Measurements from ENCODE around the gene MGAT4A.
"Not testable (repeated sequence)": the region's sequence is repeated elsewhere in the genome, so short reads cannot be mapped to it uniquely, and the experiment has no call there.

Gene MGAT4A

GRCh38 chr2:98607741-98608115, 123.2 kb downstream of the MGAT4A start:
- peaks cover 61% of the 10 kb centered on the region for H3K4me1 Mint-ChIP-seq
- no peaks in the 10 kb centered on the region for H3K9me3 Mint-ChIP-seq
- DNase-seq (no peak), ATAC-seq (peak; percentile 8)
- H3K4me3 Mint-ChIP-seq, result peak overlapping the region; percentile 89 to 92
- peak overlapping the region; percentile 98 for H3K27ac Mint-ChIP-seq
- H3K27me3 Mint-ChIP-seq, result no peaks in the 10 kb centered on the region

GRCh38 chr2:98607104-98607503, 123.8 kb downstream of the MGAT4A start:
- peaks cover 61% of the 10 kb centered on the region for H3K4me1 Mint-ChIP-seq
- H3K9me3 Mint-ChIP-seq, result no peaks in the 10 kb centered on the region
- no peaks in the 10 kb centered on the region for H3K27me3 Mint-ChIP-seq
- H3K4me3 Mint-ChIP-seq, result peak overlapping the region; percentile 89 to 92
- DNase-seq (no peak), ATAC-seq (no peak)
- H3K27ac Mint-ChIP-seq, result peak overlapping the region; percentile 68 to 98

- DNase-seq (no peak), ATAC-seq (no peak)
- peak overlapping the region; percentile 89 to 92 for H3K4me3 Mint-ChIP-seq
- peak overlapping the region in 1 of 2 donors; percentile 82 for H3K27ac Mint-ChIP-seq
- no peaks in the 10 kb centered on the region for H3K9me3 Mint-ChIP-seq
- H3K4me1 Mint-ChIP-seq, result peaks cover 61% of the 10 kb centered on the region
- H3K27me3 Mint-ChIP-seq, result no peaks in the 10 kb centered on the region
Measured at GRCh38 chr2:98606431-98606830, 124.5 kb downstream of the MGAT4A start.

- Mint-ChIP-seq H3K27me3 (no peaks in the 10 kb centered on the region), H3K4me1 (peaks cover 48% of the 10 kb centered on the region), H3K27ac (peak overlapping the region in 1 of 2 donors; percentile 56), H3K4me3 (no peak overlapping the region), H3K9me3 (no peaks in the 10 kb centered on the region)
- ATAC-seq, result no peak
- no peak for DNase-seq
Measured at GRCh38 chr2:98605076-98605475, 125.9 kb downstream of the MGAT4A start.

- ATAC-seq, result no peak
- Mint-ChIP-seq H3K9me3 (no peaks in the 10 kb centered on the region), H3K27ac (peak overlapping the region in 1 of 2 donors; percentile 56), H3K27me3 (no peaks in the 10 kb centered on the region), H3K4me1 (peaks cover 43% of the 10 kb centered on the region), H3K4me3 (no peak overlapping the region)
- no peak for DNase-seq
Measured at GRCh38 chr2:98604547-98604946, 126.4 kb downstream of the MGAT4A start.

GRCh38 chr2:98601532-98602132, 129.3 kb downstream of the MGAT4A start:
- H3K4me3 Mint-ChIP-seq, result no peak overlapping the region
- no peak overlapping the region for H3K27ac Mint-ChIP-seq
- H3K27me3 Mint-ChIP-seq, result no peaks in the 10 kb centered on the region
- H3K4me1 Mint-ChIP-seq, result peaks cover 29% of the 10 kb centered on the region
- no peaks in the 10 kb centered on the region for H3K9me3 Mint-ChIP-seq
- DNase-seq, result peak; percentile 25 to 27
- peak; percentile 82 for ATAC-seq

- Mint-ChIP-seq H3K9me3 (peaks cover 2 to 3% of the 10 kb centered on the region in 2 donors), H3K4me3 (no peak overlapping the region), H3K27ac (peak overlapping the region in 1 of 2 donors; percentile 72), H3K4me1 (peaks cover 5% of the 10 kb centered on the region), H3K27me3 (no peaks in the 10 kb centered on the region)
- no peak for DNase-seq
- ATAC-seq, result no peak
Measured at GRCh38 chr2:98598781-98599428, 132.0 kb downstream of the MGAT4A start.

- H3K9me3 Mint-ChIP-seq, result peaks cover 9 to 11% of the 10 kb centered on the region in 2 donors
Measured at GRCh38 chr2:98594665-98595064, 136.3 kb downstream of the MGAT4A start.

GRCh38 chr2:98592565-98592964, 138.4 kb downstream of the MGAT4A start:
- Mint-ChIP-seq H3K27me3 (no peaks in the 10 kb centered on the region), H3K4me3 (no peak overlapping the region), H3K4me1 (peaks cover 10% of the 10 kb centered on the region), H3K27ac (peak overlapping the region in 1 of 2 donors; percentile 36), H3K9me3 (peaks cover 9 to 11% of the 10 kb centered on the region in 2 donors)
- DNase-seq (no peak), ATAC-seq (no peak)

More at GRCh38 chr2:98594665-98595064, 136.3 kb downstream of the MGAT4A start:
- DNase-seq, H3K27ac Mint-ChIP-seq, H3K4me1 Mint-ChIP-seq, H3K27me3 Mint-ChIP-seq, H3K4me3 Mint-ChIP-seq, ATAC-seq: not testable (repeated sequence)

GRCh38 chr2:98589489-98589888, 141.4 kb downstream of the MGAT4A start:
- ATAC-seq (no peak), DNase-seq (no peak)
- Mint-ChIP-seq H3K27ac (peak overlapping the region in 1 of 2 donors; percentile 66), H3K27me3 (no peaks in the 10 kb centered on the region), H3K9me3 (peaks cover 9 to 11% of the 10 kb centered on the region in 2 donors), H3K4me1 (peaks cover 10% of the 10 kb centered on the region), H3K4me3 (no peak overlapping the region)

- H3K4me3 Mint-ChIP-seq, result no peak overlapping the region
- H3K4me1 Mint-ChIP-seq, result peaks cover 10% of the 10 kb centered on the region
- no peak for DNase-seq
- peaks cover 7 to 9% of the 10 kb centered on the region in 2 donors for H3K9me3 Mint-ChIP-seq
- no peaks in the 10 kb centered on the region for H3K27me3 Mint-ChIP-seq
- ATAC-seq, result no peak
- H3K27ac Mint-ChIP-seq, result peak overlapping the region in 1 of 2 donors; percentile 66
Measured at GRCh38 chr2:98588880-98589431, 142.0 kb downstream of the MGAT4A start.

- no peak overlapping the region for H3K4me3 Mint-ChIP-seq
- no peak for ATAC-seq
- DNase-seq, result no peak
- H3K27ac Mint-ChIP-seq, result peak overlapping the region in 1 of 2 donors; percentile 42
- no peaks in the 10 kb centered on the region for H3K9me3 Mint-ChIP-seq
- no peaks in the 10 kb centered on the region for H3K27me3 Mint-ChIP-seq
- H3K4me1 Mint-ChIP-seq, result peaks cover 10% of the 10 kb centered on the region
Measured at GRCh38 chr2:98586551-98587140, 144.3 kb downstream of the MGAT4A start.

GRCh38 chr2:98585386-98585785, 145.5 kb downstream of the MGAT4A start:
- Mint-ChIP-seq H3K4me1 (peaks cover 10% of the 10 kb centered on the region), H3K9me3 (no peaks in the 10 kb centered on the region), H3K27me3 (no peaks in the 10 kb centered on the region), H3K27ac (no peak overlapping the region), H3K4me3 (no peak overlapping the region)
- no peak for ATAC-seq
- no peak for DNase-seq

GRCh38 chr2:98583816-98584618, 146.9 kb downstream of the MGAT4A start:
- Mint-ChIP-seq H3K27ac (peak overlapping the region in 1 of 2 donors; percentile 67), H3K9me3 (no peaks in the 10 kb centered on the region), H3K27me3 (no peaks in the 10 kb centered on the region), H3K4me3 (no peak overlapping the region), H3K4me1 (peaks cover 4% of the 10 kb centered on the region)
- ATAC-seq (no peak), DNase-seq (no peak)

- ATAC-seq, result no peak
- no peaks in the 10 kb centered on the region for H3K9me3 Mint-ChIP-seq
- H3K27ac Mint-ChIP-seq, result no peak overlapping the region
- no peak overlapping the region for H3K4me3 Mint-ChIP-seq
- no peak for DNase-seq
- H3K27me3 Mint-ChIP-seq, result no peaks in the 10 kb centered on the region
- no peaks in the 10 kb centered on the region for H3K4me1 Mint-ChIP-seq
Measured at GRCh38 chr2:98583276-98583675, 147.7 kb downstream of the MGAT4A start.
